GM12874 (cell line): ENCODE results near the gene PIK3C2B.

Source experiments
- CTCF ChIP-seq: IDR thresholded peaks from 2 replicates; pipeline ENCODE4 v1.5.1; 2011; ENCODE audit warnings: low read depth, mild to moderate bottlenecking, control low read depth, low read length, moderate library complexity; ENCODE audit not compliant: insufficient read depth

PIK3C2B gene

DNA sequence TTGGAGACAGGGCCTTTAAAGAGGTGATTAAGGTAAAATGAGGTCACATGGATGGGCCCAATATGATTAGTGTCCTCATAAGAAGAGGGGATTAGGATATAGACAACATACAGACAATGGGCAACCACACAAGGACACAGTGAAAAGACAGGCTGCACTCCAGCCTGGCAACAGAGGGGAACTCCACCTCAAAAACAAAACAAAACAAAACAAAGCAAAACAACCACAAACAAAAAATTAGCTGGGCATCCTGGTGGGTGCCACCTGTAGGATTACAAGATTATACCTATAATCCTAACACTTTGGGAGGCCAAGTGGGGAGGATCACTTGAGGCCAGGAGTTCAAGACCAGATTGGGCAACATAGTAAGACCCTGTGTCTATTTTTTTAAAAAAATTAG is 16.8 kb upstream of the PIK3C2B start:
- no peak for TF ChIP-seq CTCF

DNA sequence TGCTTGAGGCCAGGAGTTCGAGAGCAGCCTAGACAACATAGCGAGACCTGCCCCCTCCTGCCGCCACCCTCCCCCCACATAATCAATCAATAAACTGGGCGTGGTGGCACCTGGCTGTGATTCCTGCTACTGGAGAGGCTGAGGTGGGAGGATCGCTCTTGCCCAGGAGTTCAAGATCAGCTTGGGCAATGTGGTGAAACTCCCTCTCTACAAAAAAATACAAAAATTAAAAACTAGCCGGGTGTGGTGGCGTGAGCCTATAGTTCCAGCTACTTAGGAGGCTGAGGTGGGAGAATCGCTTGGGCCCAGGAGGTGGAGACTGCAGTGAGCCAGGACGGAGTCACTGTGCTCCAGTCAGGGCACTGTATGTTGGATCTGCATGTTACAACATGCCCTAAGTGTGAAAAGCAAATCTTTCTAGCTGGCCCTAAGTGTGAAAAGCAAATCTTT is 14.6 kb upstream of the PIK3C2B start:
- no peak for TF ChIP-seq CTCF

DNA sequence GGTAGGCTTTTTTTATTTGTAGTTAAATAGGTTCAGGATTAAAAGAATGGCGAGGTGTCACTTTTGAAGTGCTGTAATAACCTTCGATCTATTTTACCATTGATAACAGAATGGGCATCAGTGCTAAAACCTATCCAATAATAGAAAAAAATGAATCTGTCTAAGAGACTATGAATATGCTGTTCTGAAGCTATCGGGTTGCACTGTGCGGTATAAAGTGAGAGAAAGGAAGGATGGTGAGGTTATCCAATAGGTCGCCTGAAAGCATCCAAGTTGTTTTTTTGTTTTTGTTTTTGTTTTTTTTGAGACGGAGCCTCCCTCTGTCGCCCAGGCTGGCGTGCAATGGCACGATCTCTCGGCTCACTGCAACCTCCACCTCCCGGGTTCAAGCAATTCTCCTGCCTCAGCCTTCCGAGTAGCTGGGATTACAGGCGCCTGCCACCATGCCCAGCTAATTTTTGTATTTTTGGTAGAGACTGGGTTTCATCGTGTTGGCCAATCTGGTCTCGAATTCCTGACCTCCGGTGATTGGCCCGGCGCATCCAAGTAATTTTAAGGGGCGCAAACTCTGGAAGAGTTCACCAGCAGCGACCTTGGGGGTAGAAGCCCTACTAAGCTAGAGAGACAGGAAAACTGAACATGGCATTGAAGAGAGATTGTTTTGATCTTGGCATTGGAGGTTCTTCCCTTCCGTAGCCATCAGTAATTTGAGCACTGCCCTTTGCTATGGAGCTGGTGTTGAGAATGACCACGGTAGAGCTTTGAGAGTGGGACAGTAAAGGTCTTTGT is 12.9 kb upstream of the PIK3C2B start:
- no peak for TF ChIP-seq CTCF

DNA sequence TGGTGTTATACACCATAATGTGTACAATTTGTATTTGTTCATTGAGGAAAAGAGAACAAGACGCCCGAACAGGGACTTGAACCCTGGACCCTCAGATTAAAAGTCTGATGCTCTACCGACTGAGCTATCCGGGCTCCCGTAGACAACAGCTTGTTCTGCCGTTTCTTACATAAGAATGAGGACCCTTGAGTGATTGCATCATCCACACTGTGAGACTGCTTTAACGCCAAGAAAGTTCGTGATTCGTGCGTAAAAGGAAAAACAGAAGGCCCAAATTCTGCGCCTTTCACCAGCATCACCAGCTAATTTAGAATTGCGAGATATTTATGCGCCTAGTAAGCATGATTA is 12.3 kb upstream of the PIK3C2B start:
- no peak for TF ChIP-seq CTCF

DNA sequence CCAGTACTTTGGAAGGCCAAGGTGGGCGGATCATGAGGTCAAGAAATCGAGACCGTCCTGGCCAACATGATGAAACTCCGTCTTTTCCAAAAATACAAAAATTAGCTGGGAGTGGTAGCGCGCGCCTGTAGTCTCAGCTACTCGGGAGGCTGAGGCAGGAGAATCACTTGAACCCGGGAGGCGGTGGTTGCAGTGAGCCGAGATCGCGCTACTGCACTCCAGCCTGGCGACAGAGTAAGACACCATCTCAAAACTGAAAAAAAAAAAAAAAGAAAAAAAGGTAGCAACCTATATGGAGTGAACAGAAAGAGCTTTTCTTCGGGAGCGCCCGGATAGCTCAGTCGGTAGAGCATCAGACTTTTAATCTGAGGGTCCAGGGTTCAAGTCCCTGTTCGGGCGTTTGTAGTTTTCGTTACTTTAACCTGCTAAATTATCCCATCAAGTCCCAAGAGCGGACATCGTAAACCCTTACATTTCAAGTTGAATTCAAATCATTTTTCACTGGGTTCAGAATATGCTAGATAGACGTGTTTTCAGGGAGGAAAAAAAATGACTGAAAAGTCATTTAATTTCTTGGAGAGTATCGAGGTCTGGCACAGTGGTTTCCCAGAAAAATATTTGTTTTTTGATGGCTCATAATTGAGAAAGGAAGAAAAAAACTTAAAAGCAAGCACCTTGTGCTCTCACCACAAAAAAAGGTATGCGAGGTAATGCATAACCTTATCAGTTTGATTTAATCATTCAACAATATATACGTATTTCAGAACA is 11.8 kb upstream of the PIK3C2B start:
- no peak for TF ChIP-seq CTCF

- TF ChIP-seq CTCF = no peak
These were observed 11.1 kb upstream of the PIK3C2B start for GRCh38 chr1:204505674-204506200.

GRCh38 chr1:204503913-204504519 is 9.4 kb upstream of the PIK3C2B start:
- no peak for TF ChIP-seq CTCF
